Right ventricle myocardium inferior (tissue), 1 donor: Measurements from ENCODE around the gene C3orf85. TPM values are rescaled to one million over a fixed set of nuclear protein-coding genes. Genes with fewer than 3 reads are reported as not detected.

Experiments used
- total RNA-seq: library from RNA; stranded (reverse); fragmentation: NEBNext Ultra II Directional; extraction: Animal tissue kit (Norgen Biotek cat#: 25700); gene quantifications from one replicate; pipeline ENCODE4 v1.2.1, GENCODE V29; 2021
- donor health status: DM: no; HTN: yes; CAD: no; lungs with severe emphysema.

The C3orf85 gene
- total RNA-seq, 1 donor from 2014 or later = not detected

Other genes starting within 250 kb of the C3orf85 start
- gene GUCA1C, start 182.8 kb upstream of the C3orf85 start, total RNA-seq = not detected
- not detected for gene MORC1, start 18.6 kb upstream of the C3orf85 start, total RNA-seq
- not detected for gene DPPA2, start 179.8 kb downstream of the C3orf85 start, total RNA-seq
- gene DPPA4, start 200.8 kb downstream of the C3orf85 start, total RNA-seq = not detected